NCI-H526 (cell line): ENCODE results near the gene TMEM132D.
"Not testable (repeated sequence)": the region's sequence is repeated elsewhere in the genome, so short reads cannot be mapped to it uniquely, and the experiment has no call there.

Experiments
- DNase-seq, 2 experiments: peaks; one replicate each; lab custom pipeline; 2025; lab: John Stamatoyannopoulos, UW

Gene TMEM132D

DNA sequence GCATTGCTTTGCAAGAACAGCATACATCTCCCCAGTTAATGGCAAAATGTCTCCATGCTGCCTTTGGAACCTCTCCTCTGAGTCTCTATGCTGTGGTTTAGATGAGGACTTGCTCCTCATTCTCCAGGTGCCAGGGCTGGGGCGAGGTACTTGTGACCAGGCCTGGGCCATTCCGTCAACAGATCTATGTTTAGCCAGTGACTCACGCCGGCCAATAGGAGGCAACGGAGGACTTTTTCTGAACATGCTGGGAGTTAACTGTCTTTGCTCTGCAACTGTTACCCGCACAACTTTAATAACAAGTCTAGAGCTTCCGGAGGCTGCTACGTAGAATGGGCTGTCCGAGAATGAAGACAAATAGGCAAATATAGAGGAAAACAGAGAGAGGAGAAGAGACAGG, 836.3 kb downstream of the TMEM132D start:
- peak; percentile 48 to 82 for DNase-seq

- no peak for DNase-seq
Observed at GRCh38 chr12:129064209-129064855, 839.5 kb downstream of the TMEM132D start.

GRCh38 chr12:129063600-129063999, 840.2 kb downstream of the TMEM132D start:
- no peak for DNase-seq

- DNase-seq = no peak
Observed at GRCh38 chr12:129053232-129053631, 850.6 kb downstream of the TMEM132D start.

DNA sequence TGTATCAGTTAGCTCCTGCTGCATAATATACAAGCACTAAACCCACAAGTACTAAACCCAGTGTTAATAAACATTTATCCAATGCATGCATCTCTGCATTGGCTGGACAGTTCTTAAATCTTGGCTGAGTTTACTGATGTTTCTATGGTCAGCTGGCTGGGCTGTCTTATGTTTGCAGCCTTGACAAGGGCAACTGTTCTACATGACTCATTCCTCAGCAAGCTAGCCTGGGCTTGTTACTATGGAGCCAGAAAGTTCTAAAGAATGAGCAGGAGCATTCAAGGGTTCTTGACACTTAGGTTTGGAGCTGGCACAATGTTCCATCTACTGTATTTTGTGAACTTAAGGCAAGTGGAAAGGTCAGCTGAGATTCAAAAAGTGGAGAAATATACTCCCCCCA, 851.5 kb downstream of the TMEM132D start:
- DNase-seq = no peak

DNA sequence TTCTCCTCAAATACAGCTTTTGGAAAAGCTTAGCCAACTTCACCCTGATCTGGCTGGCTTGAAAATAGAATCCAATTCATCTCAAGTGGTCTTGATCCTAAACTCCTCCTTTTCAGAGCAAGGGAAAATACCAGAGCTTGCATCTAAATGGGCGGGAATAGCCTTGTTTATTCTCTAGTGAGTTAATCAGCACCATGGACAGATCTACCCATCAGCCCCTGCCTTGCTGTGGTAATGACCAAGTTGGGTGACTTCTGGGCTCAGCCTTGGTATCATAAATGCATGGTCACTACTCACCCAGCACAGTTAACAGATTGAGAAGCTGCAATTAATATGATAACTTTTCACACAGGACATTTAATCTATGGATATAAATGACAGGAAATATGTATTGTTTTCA, 853.9 kb downstream of the TMEM132D start:
- DNase-seq = no peak

GRCh38 chr12:129043334-129043733, 860.5 kb downstream of the TMEM132D start:
- not testable (repeated sequence) for DNase-seq

DNA sequence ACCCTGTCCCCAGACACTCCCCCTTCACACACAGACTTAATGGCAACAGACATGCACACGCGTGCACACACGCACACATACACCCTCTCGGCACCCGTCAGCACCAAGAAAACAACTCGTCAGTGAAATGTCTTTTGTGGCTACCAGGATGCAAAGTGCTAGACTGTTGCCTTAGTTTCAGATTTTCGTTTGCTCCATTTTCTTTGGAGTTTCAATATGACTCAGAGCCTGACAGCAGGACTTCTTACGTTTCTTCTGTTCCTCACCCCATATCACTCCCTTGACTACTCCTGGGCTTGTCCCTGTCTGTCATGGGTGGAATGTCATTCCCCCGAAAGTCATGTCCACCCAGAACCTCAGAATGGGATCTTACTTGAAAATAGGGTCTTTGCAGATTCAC, 867.7 kb downstream of the TMEM132D start:
- no peak for DNase-seq

GRCh38 chr12:129034558-129035289, 869.1 kb downstream of the TMEM132D start:
- no peak for DNase-seq

DNA sequence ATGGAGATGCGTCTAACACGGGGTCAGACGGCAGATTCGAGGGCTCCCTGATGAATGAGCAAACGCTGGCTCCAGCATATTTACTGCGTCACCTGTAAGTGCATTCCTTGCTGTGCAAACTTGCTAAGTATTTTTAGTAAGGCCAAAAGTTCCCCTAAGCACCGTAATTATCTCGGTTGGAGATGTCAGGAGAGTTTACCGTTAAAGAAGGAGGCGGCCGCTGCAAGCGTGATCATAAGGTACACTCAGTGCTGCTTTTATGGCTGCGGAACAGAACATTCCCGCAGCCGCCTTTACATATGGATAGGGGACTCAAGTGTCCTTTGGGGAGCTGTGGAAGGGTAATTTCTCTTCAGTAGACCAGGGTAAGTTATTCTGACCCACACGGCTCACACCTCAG, 875.0 kb downstream of the TMEM132D start:
- no peak for DNase-seq

DNA sequence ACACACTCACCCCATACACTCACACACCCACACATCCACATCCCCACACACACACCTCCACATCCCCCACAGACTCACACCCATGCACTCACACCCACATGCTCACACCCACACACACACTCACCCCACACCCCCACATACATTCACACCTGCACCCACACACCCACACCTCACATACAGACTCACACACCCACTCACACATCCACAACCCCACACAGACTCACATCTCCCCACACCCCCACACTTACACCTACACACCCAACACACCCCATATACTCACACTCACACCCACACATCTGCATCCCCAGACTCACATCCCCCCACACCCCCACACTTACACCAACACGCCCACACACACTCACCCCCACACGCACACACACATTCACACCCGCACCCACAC, 878.8 kb downstream of the TMEM132D start:
- no peak for DNase-seq
